Measurements from ENCODE around the gene NECTIN4. TPM values are rescaled to one million over a fixed set of nuclear protein-coding genes. Genes with fewer than 3 reads are reported as not detected.

NECTIN4 gene
- total and polyA plus RNA-seq, 2 of the 13 experiments (the other 11 are each of a cell fraction or from before 2014, with no cell fraction given): 5.9 to 12.4 TPM

- TF ChIP-seq, protein P1, sequence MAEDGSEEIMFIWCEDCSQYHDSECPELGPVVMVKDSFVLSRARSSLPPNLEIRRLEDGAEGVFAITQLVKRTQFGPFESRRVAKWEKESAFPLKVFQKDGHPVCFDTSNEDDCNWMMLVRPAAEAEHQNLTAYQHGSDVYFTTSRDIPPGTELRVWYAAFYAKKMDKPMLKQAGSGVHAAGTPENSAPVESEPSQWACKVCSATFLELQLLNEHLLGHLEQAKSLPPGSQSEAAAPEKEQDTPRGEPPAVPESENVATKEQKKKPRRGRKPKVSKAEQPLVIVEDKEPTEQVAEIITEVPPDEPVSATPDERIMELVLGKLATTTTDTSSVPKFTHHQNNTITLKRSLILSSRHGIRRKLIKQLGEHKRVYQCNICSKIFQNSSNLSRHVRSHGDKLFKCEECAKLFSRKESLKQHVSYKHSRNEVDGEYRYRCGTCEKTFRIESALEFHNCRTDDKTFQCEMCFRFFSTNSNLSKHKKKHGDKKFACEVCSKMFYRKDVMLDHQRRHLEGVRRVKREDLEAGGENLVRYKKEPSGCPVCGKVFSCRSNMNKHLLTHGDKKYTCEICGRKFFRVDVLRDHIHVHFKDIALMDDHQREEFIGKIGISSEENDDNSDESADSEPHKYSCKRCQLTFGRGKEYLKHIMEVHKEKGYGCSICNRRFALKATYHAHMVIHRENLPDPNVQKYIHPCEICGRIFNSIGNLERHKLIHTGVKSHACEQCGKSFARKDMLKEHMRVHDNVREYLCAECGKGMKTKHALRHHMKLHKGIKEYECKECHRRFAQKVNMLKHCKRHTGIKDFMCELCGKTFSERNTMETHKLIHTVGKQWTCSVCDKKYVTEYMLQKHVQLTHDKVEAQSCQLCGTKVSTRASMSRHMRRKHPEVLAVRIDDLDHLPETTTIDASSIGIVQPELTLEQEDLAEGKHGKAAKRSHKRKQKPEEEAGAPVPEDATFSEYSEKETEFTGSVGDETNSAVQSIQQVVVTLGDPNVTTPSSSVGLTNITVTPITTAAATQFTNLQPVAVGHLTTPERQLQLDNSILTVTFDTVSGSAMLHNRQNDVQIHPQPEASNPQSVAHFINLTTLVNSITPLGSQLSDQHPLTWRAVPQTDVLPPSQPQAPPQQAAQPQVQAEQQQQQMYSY (CRISPR knock-in tag; IDR thresholded peaks at IDR 0.05): peak; percentile 94
- TF ChIP-seq NFRKB (IDR thresholded peaks at IDR 0.05) (peak; percentile 53), MIER2 (CRISPR knock-in tag; IDR thresholded peaks at IDR 0.05) (no peak), MXD4 (CRISPR knock-in tag; IDR thresholded peaks at IDR 0.05) (peak; percentile 28; the same call in 1 of the 2 replicates), CEBPG (CRISPR knock-in tag; IDR thresholded peaks at IDR 0.05) (no peak), ZNF782 (CRISPR knock-in tag; IDR thresholded peaks at IDR 0.05; ENCODE audit: borderline replicate concordance) (no peak), MATR3 (CRISPR knock-in tag; IDR thresholded peaks at IDR 0.05) (no peak), ELF4 (CRISPR knock-in tag; IDR thresholded peaks at IDR 0.05; ENCODE audit: borderline replicate concordance) (no peak; the same call in 1 of the 2 replicates), ZBTB38 (CRISPR knock-in tag; IDR thresholded peaks at IDR 0.05) (no peak), SNRNP70 (IDR thresholded peaks at IDR 0.05; ENCODE audit: low read depth, low read length) (no peak), ZNF333 (CRISPR knock-in tag; IDR thresholded peaks at IDR 0.05; ENCODE audit: borderline replicate concordance) (0 out of 2 replicates have a peak, but pooled peaks have one; percentile 56), BCL3 (CRISPR knock-in tag; IDR thresholded peaks at IDR 0.05) (0 out of 2 replicates have a peak, but pooled peaks have one; percentile 37), XRCC5 (optimal IDR thresholded peaks at IDR 0.05; ENCODE audit: low read length) (peak; percentile 49), KDM1A (CRISPR knock-in tag; IDR thresholded peaks at IDR 0.05) (no peak), MYC (CRISPR knock-in tag; IDR thresholded peaks at IDR 0.05; ENCODE audit: borderline replicate concordance) (no peak), ZNF274 (CRISPR knock-in tag; IDR thresholded peaks at IDR 0.05) (no peak), ZNF484 (CRISPR knock-in tag; IDR thresholded peaks at IDR 0.05; ENCODE audit: borderline replicate concordance, low read depth) (no peak)
- TF ChIP-seq, protein P2, sequence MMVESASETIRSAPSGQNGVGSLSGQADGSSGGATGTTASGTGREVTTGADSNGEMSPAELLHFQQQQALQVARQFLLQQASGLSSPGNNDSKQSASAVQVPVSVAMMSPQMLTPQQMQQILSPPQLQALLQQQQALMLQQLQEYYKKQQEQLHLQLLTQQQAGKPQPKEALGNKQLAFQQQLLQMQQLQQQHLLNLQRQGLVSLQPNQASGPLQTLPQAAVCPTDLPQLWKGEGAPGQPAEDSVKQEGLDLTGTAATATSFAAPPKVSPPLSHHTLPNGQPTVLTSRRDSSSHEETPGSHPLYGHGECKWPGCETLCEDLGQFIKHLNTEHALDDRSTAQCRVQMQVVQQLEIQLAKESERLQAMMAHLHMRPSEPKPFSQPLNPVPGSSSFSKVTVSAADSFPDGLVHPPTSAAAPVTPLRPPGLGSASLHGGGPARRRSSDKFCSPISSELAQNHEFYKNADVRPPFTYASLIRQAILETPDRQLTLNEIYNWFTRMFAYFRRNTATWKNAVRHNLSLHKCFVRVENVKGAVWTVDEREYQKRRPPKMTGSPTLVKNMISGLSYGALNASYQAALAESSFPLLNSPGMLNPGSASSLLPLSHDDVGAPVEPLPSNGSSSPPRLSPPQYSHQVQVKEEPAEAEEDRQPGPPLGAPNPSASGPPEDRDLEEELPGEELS (CRISPR knock-in tag; IDR thresholded peaks at IDR 0.05): no peak; the same call in 1 of the 2 replicates
Observed at GRCh38 chr1:161132410-161133219, 43.3 kb upstream of the NECTIN4 start, which contains the start of gene DEDD (continued).

All from HepG2 (cell line).